ENCODE data around the gene HSD17B10.
A peak's percentile ranks its signal among the peaks of the same experiment; 100 is the strongest.

The HSD17B10 gene

GRCh38 chrX:53435997-53436396 is 1.8 kb upstream of the HSD17B10 start:
- TF ChIP-seq, protein P1, sequence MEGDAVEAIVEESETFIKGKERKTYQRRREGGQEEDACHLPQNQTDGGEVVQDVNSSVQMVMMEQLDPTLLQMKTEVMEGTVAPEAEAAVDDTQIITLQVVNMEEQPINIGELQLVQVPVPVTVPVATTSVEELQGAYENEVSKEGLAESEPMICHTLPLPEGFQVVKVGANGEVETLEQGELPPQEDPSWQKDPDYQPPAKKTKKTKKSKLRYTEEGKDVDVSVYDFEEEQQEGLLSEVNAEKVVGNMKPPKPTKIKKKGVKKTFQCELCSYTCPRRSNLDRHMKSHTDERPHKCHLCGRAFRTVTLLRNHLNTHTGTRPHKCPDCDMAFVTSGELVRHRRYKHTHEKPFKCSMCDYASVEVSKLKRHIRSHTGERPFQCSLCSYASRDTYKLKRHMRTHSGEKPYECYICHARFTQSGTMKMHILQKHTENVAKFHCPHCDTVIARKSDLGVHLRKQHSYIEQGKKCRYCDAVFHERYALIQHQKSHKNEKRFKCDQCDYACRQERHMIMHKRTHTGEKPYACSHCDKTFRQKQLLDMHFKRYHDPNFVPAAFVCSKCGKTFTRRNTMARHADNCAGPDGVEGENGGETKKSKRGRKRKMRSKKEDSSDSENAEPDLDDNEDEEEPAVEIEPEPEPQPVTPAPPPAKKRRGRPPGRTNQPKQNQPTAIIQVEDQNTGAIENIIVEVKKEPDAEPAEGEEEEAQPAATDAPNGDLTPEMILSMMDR (IDR thresholded peaks at IDR 0.05; ENCODE audit: low read depth, low read length, missing control alignments): peak; percentile 97
- Histone ChIP-seq H3K27me3 (replicated peaks) (no peaks in the 10 kb centered on the region), H3K4me3 (ENCODE audit: low read depth, low read length) (no peak overlapping the region), H3K36me3 (replicated peaks) (no peaks in the 10 kb centered on the region), H3K27ac (no peak overlapping the region)
- peak; percentile 53 for DNase-seq
- in situ Hi-C loops (cut with HindIII; ENCODE audit: low pct_ligation_motif_present, low sequenced_read_pairs): no loop called here

DNA sequence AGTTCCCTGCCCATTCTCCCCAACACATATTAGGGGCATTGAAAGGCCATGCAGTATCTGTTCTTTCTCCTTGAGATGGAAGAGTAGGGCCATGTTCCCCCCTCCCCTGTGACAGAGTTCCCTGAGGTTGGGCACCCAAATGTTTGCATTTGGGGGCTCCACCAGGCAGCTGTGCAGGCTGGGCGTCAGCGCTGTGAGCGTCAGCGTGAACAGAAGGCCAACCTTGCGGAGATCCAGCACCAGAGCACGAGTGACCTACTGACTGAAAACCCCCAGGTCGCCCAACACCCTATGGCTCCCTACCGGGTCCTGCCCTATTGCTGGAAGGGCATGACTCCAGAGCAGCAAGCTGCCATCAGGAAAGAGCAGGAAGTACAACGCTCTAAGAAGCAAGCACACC is 3.9 kb downstream of the HSD17B10 start:
- Histone ChIP-seq H3K4me3 (ENCODE audit: low read depth, low read length) (no peak overlapping the region), H3K27me3 (replicated peaks) (no peaks in the 10 kb centered on the region), H3K27ac (no peak overlapping the region), H3K36me3 (replicated peaks) (no peaks in the 10 kb centered on the region)
- in situ Hi-C loops (cut with HindIII; ENCODE audit: low pct_ligation_motif_present, low sequenced_read_pairs): no loop called here
- DNase-seq: no peak
- TF ChIP-seq, protein P1 (IDR thresholded peaks at IDR 0.05; ENCODE audit: low read depth, low read length, missing control alignments): no peak

- Histone ChIP-seq H3K27me3 (replicated peaks) (no peaks in the 10 kb centered on the region), H3K4me3 (ENCODE audit: low read depth, low read length) (no peak overlapping the region), H3K36me3 (replicated peaks) (no peaks in the 10 kb centered on the region), H3K27ac (no peak overlapping the region)
- in situ Hi-C loops (cut with HindIII; ENCODE audit: low pct_ligation_motif_present, low sequenced_read_pairs): no loop called here
- TF ChIP-seq, protein P1 (IDR thresholded peaks at IDR 0.05; ENCODE audit: low read depth, low read length, missing control alignments): no peak
- no peak for DNase-seq
These were observed 4.4 kb downstream of the HSD17B10 start for GRCh38 chrX:53429755-53430154.

GRCh38 chrX:53422861-53423306 is 11.3 kb downstream of the HSD17B10 start, which contains the start of gene RIBC1:
Gene RIBC1, plus strand, starts transcription at chrX:53422873. Its CDS starts 3,404 bp downstream, at chrX:53426277.
- in situ Hi-C loops (cut with HindIII; ENCODE audit: low pct_ligation_motif_present, low sequenced_read_pairs): no loop called here
- H3K4me3 ChIP-seq (ENCODE audit: low read depth, low read length): peak within 1 kb of the TSS; percentile 81
- TF ChIP-seq, protein P1 (IDR thresholded peaks at IDR 0.05; ENCODE audit: low read depth, low read length, missing control alignments): no peak
- no peaks in the 10 kb centered on the region for H3K27me3 ChIP-seq (replicated peaks)
- no peaks in the 10 kb centered on the region for H3K36me3 ChIP-seq (replicated peaks)
- H3K27ac ChIP-seq: peak within 1 kb of the TSS; percentile 87
- DNase-seq: no peak

DNA sequence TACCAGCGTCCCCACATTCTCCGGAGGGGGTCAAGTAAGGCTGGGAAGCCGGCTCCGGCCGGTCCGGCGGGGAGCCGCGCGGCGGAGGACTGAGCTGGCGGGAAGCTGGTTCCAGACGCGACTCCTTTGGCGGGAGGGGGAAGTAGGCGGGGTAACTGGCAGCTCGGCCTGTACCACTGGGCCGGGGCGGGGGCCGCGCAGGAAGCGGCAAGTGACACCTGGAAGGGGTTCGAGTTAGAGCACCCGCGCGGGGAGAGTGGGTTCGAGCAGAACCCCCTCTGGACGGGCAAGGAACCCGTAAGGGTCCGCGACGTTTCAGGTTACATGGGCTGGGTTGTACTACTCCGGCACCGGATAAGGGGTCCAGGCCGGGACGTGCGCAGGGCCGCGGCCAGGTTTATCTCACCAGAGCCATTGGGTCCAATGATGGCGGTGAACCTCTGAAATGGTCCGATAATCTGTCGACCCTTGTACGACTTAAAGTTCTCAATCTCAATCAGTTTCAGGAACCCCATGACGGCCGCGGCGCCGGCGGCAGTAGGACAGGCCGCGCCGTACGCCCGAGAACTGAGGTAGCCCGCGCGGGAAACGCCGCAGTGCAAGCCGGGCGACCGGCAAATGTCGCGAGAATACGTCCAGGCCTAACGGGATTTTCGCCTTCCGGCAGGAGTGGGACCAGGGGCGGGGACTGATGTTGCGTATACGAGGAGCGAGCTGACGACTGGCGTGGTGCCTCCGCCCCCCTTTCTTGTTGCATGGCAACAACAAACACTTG is 11.9 kb downstream of the HSD17B10 start, which contains the start of gene SMC1A:
Gene SMC1A, minus strand, starts transcription at position 569 of the 775 bp plus-strand sequence. Its CDS starts 54 bp downstream, at position 515.
- H3K27ac ChIP-seq: peak within 1 kb of the TSS; percentile 87
- TF ChIP-seq, protein P1 (IDR thresholded peaks at IDR 0.05; ENCODE audit: low read depth, low read length, missing control alignments): no peak
- peak within 1 kb of the TSS; percentile 81 for H3K4me3 ChIP-seq (ENCODE audit: low read depth, low read length)
- peak; percentile 99 for DNase-seq
- in situ Hi-C loops (cut with HindIII; ENCODE audit: low pct_ligation_motif_present, low sequenced_read_pairs): no loop called here
- no peaks in the 10 kb centered on the region for H3K27me3 ChIP-seq (replicated peaks)
- no peaks in the 10 kb centered on the region for H3K36me3 ChIP-seq (replicated peaks)
